GM23248 (cell line): Measurements from ENCODE around the gene BEND4. TPM values are rescaled to one million over a fixed set of nuclear protein-coding genes. Genes with fewer than 3 reads are reported as not detected.

ENCODE experiments used
- DNase-seq: peaks from one replicate; pipeline ENCODE4 v3.0.0-alpha.2; 2015
- H2AFZ ChIP-seq: fragments of 200-600 bp; sonication (generic); 2 replicates; pipeline ENCODE4 v1.6.1; 2016; ENCODE audit warnings: antibody characterized with exemption
- H3F3A ChIP-seq: fragments of 200-600 bp; sonication (generic); 2 replicates; pipeline ENCODE4 v1.6.1; 2016; ENCODE audit warnings: mild to moderate bottlenecking, antibody characterized with exemption, mixed run types; ENCODE audit not compliant: insufficient read depth
- H3K27ac ChIP-seq: fragments of 200-600 bp; sonication (generic); 2 replicates; pipeline ENCODE4 v1.5.1; 2016; ENCODE audit warnings: mild to moderate bottlenecking
- H3K27me3 ChIP-seq: fragments of 200-600 bp; sonication (generic); replicated peaks from 2 replicates; pipeline ENCODE4 v1.6.1; 2016; ENCODE audit warnings: mild to moderate bottlenecking; ENCODE audit not compliant: insufficient read depth
- H3K36me3 ChIP-seq: fragments of 200-600 bp; sonication (generic); 2 replicates; pipeline ENCODE4 v1.6.1; 2016; ENCODE audit warnings: low read depth, mild to moderate bottlenecking
- H3K4me1 ChIP-seq: fragments of 200-600 bp; sonication (generic); 2 replicates; pipeline ENCODE4 v1.6.1; 2016; ENCODE audit warnings: mild to moderate bottlenecking; ENCODE audit not compliant: insufficient read depth
- H3K4me2 ChIP-seq: fragments of 200-600 bp; sonication (generic); one replicate; pipeline ENCODE4 v1.6.1; 2016; ENCODE audit warnings: mild to moderate bottlenecking; ENCODE audit not compliant: unreplicated experiment
- H3K4me3 ChIP-seq: fragments of 200-600 bp; sonication (generic); 2 replicates; pipeline ENCODE4 v1.5.1; 2016; ENCODE audit warnings: mild to moderate bottlenecking
- H3K79me2 ChIP-seq: fragments of 200-600 bp; sonication (generic); 2 replicates; pipeline ENCODE4 v1.6.1; 2016; ENCODE audit warnings: mild to moderate bottlenecking; ENCODE audit not compliant: insufficient read depth
- H3K9ac ChIP-seq: fragments of 200-600 bp; sonication (generic); 2 replicates; pipeline ENCODE4 v1.6.1; 2016; ENCODE audit warnings: mild to moderate bottlenecking
- H3K9me2 ChIP-seq: fragments of 200-600 bp; sonication (generic); 2 replicates; pipeline ENCODE4 v1.6.1; 2016; ENCODE audit warnings: mixed run types, mild to moderate bottlenecking, moderate library complexity; ENCODE audit not compliant: insufficient read depth
- H3K9me3 ChIP-seq: fragments of 200-600 bp; sonication (generic); one replicate; pipeline ENCODE4 v1.6.1; 2017; ENCODE audit warnings: low read depth
- H4K20me1 ChIP-seq: fragments of 200-600 bp; sonication (generic); 2 replicates; pipeline ENCODE4 v1.6.0; 2016; ENCODE audit not compliant: insufficient read depth
- EZH2 ChIP-seq: fragments of 200-600 bp; sonication (generic); IDR thresholded peaks from 2 replicates; pipeline ENCODE4 v1.6.1; 2018; ENCODE audit warnings: antibody characterized with exemption, mild to moderate bottlenecking; ENCODE audit not compliant: insufficient read depth, poor library complexity, severe bottlenecking
- EZH2phosphoT487 ChIP-seq: fragments of 200-600 bp; sonication (generic); IDR thresholded peaks from 2 replicates; pipeline ENCODE4 v1.6.1; 2018; ENCODE audit warnings: antibody characterized with exemption, moderate library complexity, mild to moderate bottlenecking, low read depth; ENCODE audit not compliant: insufficient read depth
- whole genome bisulfite sequencing, 2 experiments: methylation state at CpG; one replicate each; pipeline ENCODE4 v1.1.6; 2015 to 2017; ENCODE audit warnings: low lambda C conversion rate in 2 of 2, low coverage in 1 of 2; ENCODE audit errors: missing lambda C conversion rate in 2 of 2; 5-methylcytosine and 5-hydroxymethylcytosine counted together
- in situ Hi-C: fragments of 300-500 bp; cut with MboI; formaldehyde crosslinking; loops from 2 replicates; pipeline ENCODE4 v1.15.0; 2020
- polyA plus RNA-seq: library from polyadenylated mRNA; unstranded; fragments of >200 nt; fragmentation: Nextera tagmentation; extraction: Ambion mirVana; gene quantifications from 2 replicates; pipeline ENCODE4 v1.2.1, GENCODE V29; 2016
- total RNA-seq: library from RNA; depleted of rRNA; stranded (reverse); fragments of >200 nt; shearing (Covaris generic); gene quantifications from 2 replicates; pipeline ENCODE4 v1.2.3, GENCODE V29; 2014

BEND4 gene
- total and polyA plus RNA-seq, 2 experiments from 2014 or later: not detected

GRCh38 chr4:42142591-42142990, 9.9 kb downstream of the BEND4 start:
- H3K4me3 ChIP-seq: no peak overlapping the region
- no peaks in the 10 kb centered on the region for H3F3A ChIP-seq
- peak; percentile 40 for DNase-seq
- H3K9ac ChIP-seq: no peak overlapping the region
- no peaks in the 10 kb centered on the region for H3K9me3 ChIP-seq
- no peaks in the 10 kb centered on the region for H3K4me1 ChIP-seq
- no peaks in the 10 kb centered on the region for H3K36me3 ChIP-seq
- WGBS, 2 experiments: 16 to 30% methylated on average over 4 of the region's 4 CpGs
- H3K9me2 ChIP-seq: no peaks in the 10 kb centered on the region
- in situ Hi-C loops: no loop called here
- no peak overlapping the region for H2AFZ ChIP-seq
- no peak overlapping the region for H3K27ac ChIP-seq
- no peak overlapping the region for H3K4me2 ChIP-seq
- no peak for TF ChIP-seq EZH2phosphoT487
- no peak for TF ChIP-seq EZH2
- peaks cover 6% of the 10 kb centered on the region; the same call in 1 of the 2 replicates for H3K27me3 ChIP-seq
- H4K20me1 ChIP-seq: no peaks in the 10 kb centered on the region
- no peaks in the 10 kb centered on the region for H3K79me2 ChIP-seq

GRCh38 chr4:42136371-42136770, 16.1 kb downstream of the BEND4 start:
- no peaks in the 10 kb centered on the region for H3K4me1 ChIP-seq
- in situ Hi-C loops: no loop called here

GRCh38 chr4:42133006-42133405, 19.4 kb downstream of the BEND4 start:
- Histone ChIP-seq H3K36me3 (no peaks in the 10 kb centered on the region), H3K9ac (no peak overlapping the region), H3K27ac (no peak overlapping the region), H3K79me2 (no peaks in the 10 kb centered on the region), H3K4me1 (no peaks in the 10 kb centered on the region), H3K9me3 (no peaks in the 10 kb centered on the region), H3K9me2 (no peaks in the 10 kb centered on the region), H3K4me2 (no peak overlapping the region), H3K27me3 (no peaks in the 10 kb centered on the region), H3F3A (no peaks in the 10 kb centered on the region), H3K4me3 (no peak overlapping the region), H2AFZ (no peak overlapping the region), H4K20me1 (no peaks in the 10 kb centered on the region)
- TF ChIP-seq EZH2phosphoT487: no peak
- TF ChIP-seq EZH2: no peak
- WGBS, 2 experiments: 18 to 19% methylated on average over 1 of the region's 1 CpG
- DNase-seq: no peak
- in situ Hi-C loops: no loop called here

More at GRCh38 chr4:42136371-42136770, 16.1 kb downstream of the BEND4 start:
- no peak overlapping the region for H3K27ac ChIP-seq
- 37 to 49% methylated on average over 3 of the region's 3 CpGs for WGBS, 2 experiments
- no peak overlapping the region for H3K4me2 ChIP-seq
- H3K27me3 ChIP-seq: no peaks in the 10 kb centered on the region; the same call in 1 of the 2 replicates
- no peak overlapping the region for H3K9ac ChIP-seq
- no peaks in the 10 kb centered on the region for H4K20me1 ChIP-seq
- DNase-seq: no peak
- H3K4me3 ChIP-seq: no peak overlapping the region
- no peaks in the 10 kb centered on the region for H3F3A ChIP-seq
- no peaks in the 10 kb centered on the region for H3K9me2 ChIP-seq
- no peaks in the 10 kb centered on the region for H3K36me3 ChIP-seq
- H3K9me3 ChIP-seq: no peaks in the 10 kb centered on the region
- no peak overlapping the region for H2AFZ ChIP-seq
- TF ChIP-seq EZH2phosphoT487 (no peak), EZH2 (no peak)
- H3K79me2 ChIP-seq: no peaks in the 10 kb centered on the region

- Histone ChIP-seq H4K20me1 (no peaks in the 10 kb centered on the region), H3K4me3 (no peak overlapping the region), H3K79me2 (no peaks in the 10 kb centered on the region), H3K27me3 (no peaks in the 10 kb centered on the region), H3K36me3 (no peaks in the 10 kb centered on the region), H3K4me2 (no peak overlapping the region), H3K9ac (no peak overlapping the region), H3K4me1 (no peaks in the 10 kb centered on the region), H3K27ac (no peak overlapping the region), H3F3A (no peaks in the 10 kb centered on the region), H3K9me2 (no peaks in the 10 kb centered on the region), H2AFZ (no peak overlapping the region), H3K9me3 (no peaks in the 10 kb centered on the region)
- no peak for DNase-seq
- no peak for TF ChIP-seq EZH2
- no peak for TF ChIP-seq EZH2phosphoT487
- in situ Hi-C loops: no loop called here
- WGBS, 2 experiments: 61 to 64% methylated on average over 7 of the region's 7 CpGs
Measured at GRCh38 chr4:42132099-42132498, 20.4 kb downstream of the BEND4 start.

- no peak overlapping the region for H3K4me3 ChIP-seq
- in situ Hi-C loops: no loop called here
- H3K27ac ChIP-seq: no peak overlapping the region
- 45 to 54% methylated on average over 2 of the region's 2 CpGs for WGBS, 2 experiments
- no peaks in the 10 kb centered on the region for H3F3A ChIP-seq
- no peaks in the 10 kb centered on the region for H4K20me1 ChIP-seq
- H3K4me2 ChIP-seq: no peak overlapping the region
- no peaks in the 10 kb centered on the region for H3K79me2 ChIP-seq
- no peak overlapping the region for H2AFZ ChIP-seq
- no peak for DNase-seq
- no peaks in the 10 kb centered on the region for H3K9me2 ChIP-seq
- H3K9ac ChIP-seq: no peak overlapping the region
- TF ChIP-seq EZH2phosphoT487: no peak
- no peak for TF ChIP-seq EZH2
- H3K27me3 ChIP-seq: peaks cover 30% of the 10 kb centered on the region; the same call in 1 of the 2 replicates
- H3K4me1 ChIP-seq: no peaks in the 10 kb centered on the region
- H3K36me3 ChIP-seq: no peaks in the 10 kb centered on the region
- no peaks in the 10 kb centered on the region for H3K9me3 ChIP-seq
Measured at GRCh38 chr4:42123071-42123644, 29.3 kb downstream of the BEND4 start.
